HG03432 (cell line): ENCODE data around the gene CRYBG3.

Experiments used
- ATAC-seq: cut with Tn5 transposase; IDR thresholded peaks from one replicate; pipeline ENCODE4 v1.9.1; 2021; ENCODE audit warnings: mild to moderate bottlenecking, moderate library complexity; ENCODE audit not compliant: unreplicated experiment

Gene CRYBG3

GRCh38 chr3:97939401-97939800 is 117.6 kb downstream of the CRYBG3 start:
- ATAC-seq, result no peak

- ATAC-seq, result no peak
Observed at GRCh38 chr3:97940034-97940433, 118.2 kb downstream of the CRYBG3 start.

- no peak for ATAC-seq
Observed at GRCh38 chr3:97942801-97943546, 121.2 kb downstream of the CRYBG3 start.

GRCh38 chr3:97948351-97949109 is 126.7 kb downstream of the CRYBG3 start:
- ATAC-seq, result no peak

GRCh38 chr3:97949110-97949485 is 127.3 kb downstream of the CRYBG3 start:
- no peak for ATAC-seq

GRCh38 chr3:97949743-97950142 is 127.9 kb downstream of the CRYBG3 start:
- no peak for ATAC-seq

- ATAC-seq, result no peak
Observed at GRCh38 chr3:97950360-97950759, 128.5 kb downstream of the CRYBG3 start.

GRCh38 chr3:97952280-97952679 is 130.5 kb downstream of the CRYBG3 start:
- ATAC-seq, result no peak

GRCh38 chr3:97952872-97953271 is 131.1 kb downstream of the CRYBG3 start:
- no peak for ATAC-seq

- peak; percentile 44 for ATAC-seq
Observed at GRCh38 chr3:97954228-97954827, 132.5 kb downstream of the CRYBG3 start.

GRCh38 chr3:97956051-97956450 is 134.2 kb downstream of the CRYBG3 start:
- ATAC-seq, result no peak

GRCh38 chr3:97957617-97958311 is 136.0 kb downstream of the CRYBG3 start:
- ATAC-seq, result no peak

GRCh38 chr3:97958396-97958795 is 136.6 kb downstream of the CRYBG3 start:
- ATAC-seq, result no peak

- ATAC-seq, result no peak
Observed at GRCh38 chr3:97958796-97959195, 137.0 kb downstream of the CRYBG3 start.

- ATAC-seq, result no peak
Observed at GRCh38 chr3:97959872-97960271, 138.1 kb downstream of the CRYBG3 start.

GRCh38 chr3:97960551-97960950 is 138.7 kb downstream of the CRYBG3 start:
- ATAC-seq, result no peak

GRCh38 chr3:97960993-97961766 is 139.4 kb downstream of the CRYBG3 start:
- ATAC-seq, result no peak

GRCh38 chr3:97967966-97968365 is 146.2 kb downstream of the CRYBG3 start:
- ATAC-seq, result no peak

- no peak for ATAC-seq
Observed at GRCh38 chr3:97968376-97968775, 146.6 kb downstream of the CRYBG3 start.

GRCh38 chr3:97969541-97969940 is 147.7 kb downstream of the CRYBG3 start:
- no peak for ATAC-seq

- no peak for ATAC-seq
Observed at GRCh38 chr3:97970156-97970555, 148.3 kb downstream of the CRYBG3 start.
